Spleen (tissue), 11 donors: ENCODE results near the gene B3GNT5. TPM values are rescaled to one million over a fixed set of nuclear protein-coding genes. Genes with fewer than 3 reads are reported as not detected.

Source experiments
- DNase-seq: peaks from one replicate; pipeline ENCODE4 v3.0.0-alpha.2; 2020
- H3K27ac ChIP-seq, 8 donors: fragments of 200-600 bp; sonication (generic) in 7 of 8; 1 replicate in 4 of 8; 2 replicates in 4 of 8; pipeline versions ENCODE4 v1.5.0 to v1.8.0; 2016 to 2021; ENCODE audit warnings: inconsistent platforms in 4 of 8, mild to moderate bottlenecking in 4 of 8, moderate library complexity in 1 of 8
- H3K27me3 ChIP-seq, 7 donors: fragments of 200-600 bp; sonication (generic) in 6 of 7; replicated peaks in 1 of 7; 1 replicate in 4 of 7; 2 replicates in 3 of 7; pipeline versions ENCODE4 v1.5.0 to v1.8.0; 2016 to 2021; ENCODE audit warnings: inconsistent platforms in 3 of 7, mild to moderate bottlenecking in 1 of 7
- H3K36me3 ChIP-seq, 6 donors: fragments of 200-600 bp; sonication (generic) in 5 of 6; 1 replicate in 4 of 6; 2 replicates in 2 of 6; pipeline versions ENCODE4 v1.5.0 to v1.8.0; 2016 to 2021; ENCODE audit warnings: inconsistent platforms in 2 of 6
- H3K4me1 ChIP-seq, 6 donors: fragments of 200-600 bp; sonication (generic) in 5 of 6; 1 replicate in 3 of 6; 2 replicates in 3 of 6; pipeline versions ENCODE4 v1.5.0 to v1.8.0; 2016 to 2021; ENCODE audit warnings: inconsistent platforms in 3 of 6
- H3K4me3 ChIP-seq, 8 donors: fragments of 200-600 bp; sonication (generic) in 7 of 8; 1 replicate in 4 of 8; 2 replicates in 4 of 8; pipeline versions ENCODE4 v1.5.0 to v1.8.0; 2016 to 2021; ENCODE audit warnings: inconsistent platforms in 4 of 8, mild to moderate bottlenecking in 4 of 8, moderate library complexity in 2 of 8
- H3K9me3 ChIP-seq, 8 donors: fragments of 200-600 bp; sonication (generic) in 7 of 8; 1 replicate in 4 of 8; 2 replicates in 4 of 8; pipeline versions ENCODE4 v1.5.0 to v1.8.0; 2016 to 2021; ENCODE audit warnings: inconsistent platforms in 4 of 8
- CTCF ChIP-seq, 11 experiments: fragments of 200-600 bp in 7 of 11; fragments of 450-650 bp in 4 of 11; sonication (generic) in 4 of 11; IDR thresholded peaks in 8 of 11; conservative IDR thresholded peaks in 3 of 11; 1 replicate in 7 of 11; 2 replicates in 4 of 11; pipeline versions ENCODE4 v1.4.0 to v1.8.0; 2016 to 2021; ENCODE audit warnings: antibody characterized with exemption in 11 of 11, inconsistent platforms in 4 of 11, mild to moderate bottlenecking in 1 of 11
- POLR2A ChIP-seq, 3 donors: fragments of 450-650 bp; IDR thresholded peaks; one replicate each; pipeline ENCODE4 v1.5.1; 2017; ENCODE audit warnings: antibody characterized with exemption in 3 of 3, mild to moderate bottlenecking in 1 of 3
- POLR2AphosphoS5 ChIP-seq, 3 donors: sonication (generic); formaldehyde crosslinking; IDR thresholded peaks; one replicate each; pipeline ENCODE4 v1.5.1; 2017; ENCODE audit warnings: antibody characterized with exemption in 3 of 3
- WGBS, 5 donors: extraction: QIAGEN DNeasy Blood & Tissue Kit in 3 of 5; methylation state at CpG; one replicate each; pipeline versions ENCODE4 v1.1.5 to v1.1.7; 2013 to 2018; 5-methylcytosine and 5-hydroxymethylcytosine counted together
- intact Hi-C: fragments of 100-400 bp; cut with DNase I; formaldehyde crosslinking; loops from one replicate; pipeline ENCODE4 v1.15.0; 2023; ENCODE audit warnings: low total_unique reads
- polyA plus RNA-seq, 3 donors: library from polyadenylated mRNA; stranded (reverse); fragments of 200-250 nt; gene quantifications; one replicate each; pipeline ENCODE4 v1.2.1, GENCODE V29; 2013
- total RNA-seq, 7 donors: library from RNA; depleted of rRNA in 3 of 7; stranded (reverse); fragments of >200 nt in 3 of 7; fragmentation: NEBNext Ultra II Directional in 4 of 7; extraction: Animal tissue kit (Norgen Biotek cat#: 25700) in 4 of 7; gene quantifications; one replicate each; pipeline versions ENCODE4 v1.1.0 to v1.2.1, GENCODE V29; 2016 to 2021
- donor health status: healthy with polysubstance abuse.
- donor health status: DM: no; HTN: no; CAD: no; lungs with moderate emphysema.
- donor health status: DM: no; HTN: no; CAD: no.
- donor health status: Bipolar disorder and iron deficiency.
- donor health status: healthy.
- donor health status: DM: no; HTN: no; CAD: no.
- donor health status: DM: yes; HTN: yes; CAD: no.

B3GNT5 gene
- total and polyA plus RNA-seq, 10 donors, result 0.61 to 11.9 (median 3.7) TPM

GRCh38 chr3:183212565-183212964, 40.5 kb upstream of the B3GNT5 start:
- H3K4me1 ChIP-seq, result peaks cover 3 to 35% (median 18%) of the 10 kb centered on the region in 6 donors
- intact Hi-C loops, result no loop called here
- H3K27ac ChIP-seq, result peak overlapping the region in 7 of 8 donors; percentile 56 to 95 (median 89)
- WGBS, 5 donors, result 19 to 38% (median 24%) methylated on average over 7 of the region's 7 CpGs
- H3K4me3 ChIP-seq, result peak overlapping the region in 1 of 8 donors; percentile 59
- peaks cover 0 to 5% (median 0%) of the 10 kb centered on the region in 6 donors for H3K36me3 ChIP-seq
- TF ChIP-seq CTCF (IDR thresholded peaks at IDR 0.05 in 8 of 11, conservative IDR thresholded peaks at IDR 0.05 in 3 of 11) (peak in 1 of 11 experiments; percentile 10), POLR2A (IDR thresholded peaks at IDR 0.05) (no peak), POLR2AphosphoS5 (IDR thresholded peaks at IDR 0.05) (no peak)
- H3K27me3 ChIP-seq, result peaks cover 0 to 18% (median 0%) of the 10 kb centered on the region in 7 donors
- no peaks in the 10 kb centered on the region for H3K9me3 ChIP-seq
- no peak for DNase-seq

- intact Hi-C loops, result no loop called here
- Histone ChIP-seq H3K9me3 (no peaks in the 10 kb centered on the region), H3K4me1 (peaks cover 3 to 35% (median 18%) of the 10 kb centered on the region in 6 donors), H3K36me3 (peaks cover 0 to 5% (median 0%) of the 10 kb centered on the region in 6 donors), H3K4me3 (no peak overlapping the region), H3K27me3 (peaks cover 0 to 18% (median 0%) of the 10 kb centered on the region in 7 donors), H3K27ac (peak overlapping the region in 1 of 8 donors; percentile 90)
- TF ChIP-seq POLR2A (IDR thresholded peaks at IDR 0.05) (no peak), POLR2AphosphoS5 (IDR thresholded peaks at IDR 0.05) (no peak), CTCF (IDR thresholded peaks at IDR 0.05 in 8 of 11, conservative IDR thresholded peaks at IDR 0.05 in 3 of 11) (no peak)
- no peak for DNase-seq
- WGBS, 5 donors, result 75 to 82% (median 80%) methylated on average over 3 of the region's 3 CpGs
Measured at GRCh38 chr3:183213415-183214276, 39.4 kb upstream of the B3GNT5 start.

- Histone ChIP-seq H3K27ac (no peak overlapping the region), H3K9me3 (no peaks in the 10 kb centered on the region), H3K4me1 (peaks cover 3 to 35% (median 18%) of the 10 kb centered on the region in 6 donors), H3K27me3 (peaks cover 0 to 18% (median 0%) of the 10 kb centered on the region in 7 donors), H3K36me3 (peaks cover 0 to 5% (median 0%) of the 10 kb centered on the region in 6 donors), H3K4me3 (no peak overlapping the region)
- WGBS, 5 donors, result 33 to 43% (median 38%) methylated on average over 2 of the region's 2 CpGs
- no peak for TF ChIP-seq POLR2A (IDR thresholded peaks at IDR 0.05)
- TF ChIP-seq POLR2AphosphoS5 (IDR thresholded peaks at IDR 0.05), result no peak
- intact Hi-C loops, result no loop called here
- no peak for DNase-seq
Measured at GRCh38 chr3:183214277-183214612, 38.8 kb upstream of the B3GNT5 start.

GRCh38 chr3:183215591-183216202, 37.4 kb upstream of the B3GNT5 start:
- Histone ChIP-seq H3K27ac (no peak overlapping the region), H3K4me3 (no peak overlapping the region), H3K9me3 (no peaks in the 10 kb centered on the region), H3K36me3 (peaks cover 0 to 5% (median 0%) of the 10 kb centered on the region in 6 donors), H3K27me3 (peaks cover 0 to 18% (median 0%) of the 10 kb centered on the region in 7 donors), H3K4me1 (peaks cover 3 to 25% (median 15%) of the 10 kb centered on the region in 6 donors)
- intact Hi-C loops, result no loop called here
- WGBS, 5 donors, result 93 to 96% (median 94%) methylated on average over 4 of the region's 4 CpGs
- no peak for TF ChIP-seq POLR2A (IDR thresholded peaks at IDR 0.05)
- no peak for TF ChIP-seq CTCF (IDR thresholded peaks at IDR 0.05 in 8 of 11, conservative IDR thresholded peaks at IDR 0.05 in 3 of 11)
- TF ChIP-seq POLR2AphosphoS5 (IDR thresholded peaks at IDR 0.05), result no peak
- DNase-seq, result no peak
